Skeletal muscle satellite cell (primary cell): ENCODE results near the gene SLC22A15.
"Not testable (repeated sequence)": the region's sequence is repeated elsewhere in the genome, so short reads cannot be mapped to it uniquely, and the experiment has no call there.

Experiments used
- H3K27me3 ChIP-seq: 2 replicates; pipeline ENCODE4 v1.7.0; 2013; ENCODE audit warnings: low read length; ENCODE audit not compliant: control insufficient read depth, insufficient read depth
- H3K36me3 ChIP-seq: 2 replicates; pipeline ENCODE4 v1.7.0; 2013; ENCODE audit warnings: mild to moderate bottlenecking, control low read depth, low read length; ENCODE audit not compliant: insufficient read depth
- H3K4me1 ChIP-seq: 2 replicates; pipeline ENCODE4 v1.7.0; 2013; ENCODE audit warnings: low read length; ENCODE audit not compliant: control insufficient read depth, insufficient read depth
- H3K4me2 ChIP-seq: 2 replicates; pipeline ENCODE4 v1.7.0; 2013; ENCODE audit warnings: mild to moderate bottlenecking, low read length
- H3K4me3 ChIP-seq: 2 replicates; pipeline ENCODE4 v1.7.0; 2013; ENCODE audit warnings: low read length
- H3K9ac ChIP-seq: 2 replicates; pipeline ENCODE4 v1.7.0; 2013; ENCODE audit warnings: mild to moderate bottlenecking, low read depth, low read length, moderate library complexity
- H3K9me3 ChIP-seq: replicated peaks from 2 replicates; pipeline ENCODE4 v1.7.0; 2013; ENCODE audit warnings: mild to moderate bottlenecking, control low read depth, low read length

Gene SLC22A15

DNA sequence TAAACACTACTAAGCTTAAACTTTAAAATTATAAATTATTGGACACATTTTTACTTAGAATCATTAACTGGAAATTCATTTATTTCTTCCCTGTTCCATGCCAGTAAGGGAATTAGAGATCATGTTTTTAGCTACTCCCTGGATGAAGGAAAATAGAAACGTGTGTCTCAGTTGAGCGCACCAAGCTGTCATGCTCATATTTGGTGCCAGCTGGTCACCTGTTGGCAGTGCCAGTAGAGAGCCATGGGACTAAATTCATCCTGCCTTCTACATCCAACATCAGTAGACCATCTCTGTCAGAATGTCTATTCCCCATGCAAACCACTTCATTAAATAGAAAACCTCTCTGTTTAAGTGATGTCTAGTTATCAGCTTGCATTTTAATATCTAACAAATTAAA lies 17.4 kb upstream of the SLC22A15 start:
- Histone ChIP-seq H3K4me3 (no peak overlapping the region), H3K4me1 (no peaks in the 10 kb centered on the region), H3K9me3 (no peaks in the 10 kb centered on the region), H3K27me3 (peaks cover 2% of the 10 kb centered on the region), H3K36me3 (no peaks in the 10 kb centered on the region), H3K4me2 (no peak overlapping the region), H3K9ac (no peak overlapping the region)

DNA sequence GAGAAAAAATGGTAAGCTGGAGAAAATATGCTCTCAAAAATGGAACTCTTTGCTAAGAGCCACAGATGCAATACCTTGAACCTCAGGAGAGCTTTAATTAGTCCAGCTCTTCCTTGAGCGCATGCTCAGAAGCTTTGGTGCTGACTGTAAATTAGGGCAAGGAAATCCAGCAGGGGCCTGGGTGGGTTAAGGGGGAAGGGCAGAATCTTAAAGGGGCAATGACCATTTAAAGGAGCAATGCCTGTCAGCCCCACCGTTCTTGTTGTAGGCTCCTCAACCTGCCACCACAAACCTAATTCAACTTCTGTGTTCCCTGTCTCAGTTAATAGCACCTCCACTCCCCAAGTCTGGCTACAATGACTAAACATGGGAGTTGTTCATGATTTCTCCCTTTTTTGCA lies 6.8 kb upstream of the SLC22A15 start:
- no peak overlapping the region for H3K4me3 ChIP-seq
- no peak overlapping the region for H3K9ac ChIP-seq
- peaks cover 6% of the 10 kb centered on the region for H3K27me3 ChIP-seq
- no peaks in the 10 kb centered on the region for H3K9me3 ChIP-seq
- H3K36me3 ChIP-seq: no peaks in the 10 kb centered on the region
- no peaks in the 10 kb centered on the region for H3K4me1 ChIP-seq
- H3K4me2 ChIP-seq: no peak overlapping the region

DNA sequence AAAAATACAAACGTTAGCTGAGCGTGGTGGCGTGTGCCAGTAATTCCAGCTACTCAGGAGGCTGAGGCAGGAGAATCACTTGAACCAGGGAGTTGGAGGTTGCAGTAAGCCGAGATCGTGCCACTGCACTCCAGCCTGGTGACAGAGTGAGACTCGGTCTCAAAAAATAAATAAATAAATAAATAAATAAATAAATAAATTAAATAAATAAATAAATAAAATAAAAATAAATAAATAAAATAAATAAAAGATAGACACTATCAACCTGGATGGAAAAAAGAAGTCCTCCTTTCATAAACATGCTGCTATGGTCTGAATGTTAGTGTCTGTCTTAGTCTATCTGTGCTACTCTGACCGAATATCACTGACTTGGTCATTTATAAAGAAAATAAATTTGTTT lies 4.5 kb upstream of the SLC22A15 start:
- H3K4me1 ChIP-seq, H3K4me3 ChIP-seq, H3K4me2 ChIP-seq, H3K9ac ChIP-seq, H3K27me3 ChIP-seq, H3K9me3 ChIP-seq, H3K36me3 ChIP-seq: not testable (repeated sequence)

DNA sequence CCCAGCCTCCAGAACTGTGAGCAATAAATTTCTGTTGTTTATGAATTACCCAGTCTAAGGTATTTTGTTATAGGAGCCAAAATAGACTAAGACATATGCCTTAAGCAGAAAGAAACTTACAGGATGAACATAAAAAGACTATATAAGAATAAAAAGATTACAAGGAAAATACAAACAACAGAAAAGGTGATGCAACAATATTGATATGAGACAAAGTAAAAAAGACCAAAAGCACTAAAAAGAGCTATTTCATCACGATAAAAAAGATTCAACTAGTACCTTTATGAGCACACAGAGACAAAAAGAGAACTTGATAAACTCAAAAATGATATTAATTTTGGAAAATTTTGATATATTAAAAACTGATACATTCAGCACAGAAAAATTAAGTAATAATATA lies 3.2 kb upstream of the SLC22A15 start:
- H3K4me1 ChIP-seq: peaks cover 11% of the 10 kb centered on the region
- H3K9ac ChIP-seq: no peak overlapping the region
- H3K27me3 ChIP-seq: peaks cover 4% of the 10 kb centered on the region
- no peak overlapping the region for H3K4me2 ChIP-seq
- no peaks in the 10 kb centered on the region for H3K36me3 ChIP-seq
- H3K4me3 ChIP-seq: no peak overlapping the region
- no peaks in the 10 kb centered on the region for H3K9me3 ChIP-seq

DNA sequence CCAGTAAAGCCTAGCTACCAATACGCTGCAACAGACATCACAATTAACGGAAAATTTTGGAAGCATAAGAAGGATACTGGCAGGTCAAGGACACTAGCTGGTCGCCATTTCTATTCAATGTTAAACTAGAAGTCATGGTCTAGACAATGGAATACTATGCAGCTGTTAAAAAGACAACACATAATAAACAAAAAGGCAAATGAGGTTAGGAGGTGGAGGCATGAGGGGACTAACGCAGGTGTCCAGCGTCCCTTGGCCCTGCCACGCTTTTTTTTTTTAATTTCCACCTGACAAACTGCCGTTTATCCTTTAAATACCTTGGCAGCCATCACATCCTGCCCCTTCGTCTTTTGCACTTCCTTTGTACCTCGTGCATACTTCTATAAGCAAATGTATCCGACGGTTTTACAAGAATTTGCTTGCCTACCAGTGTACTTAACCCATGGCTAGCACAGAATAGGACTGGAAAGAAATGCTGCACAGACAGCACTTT lies 698 bp upstream of the SLC22A15 start:
- H3K4me1 ChIP-seq: peaks cover 11% of the 10 kb centered on the region
- peak overlapping the region; percentile 85 for H3K9ac ChIP-seq

DNA sequence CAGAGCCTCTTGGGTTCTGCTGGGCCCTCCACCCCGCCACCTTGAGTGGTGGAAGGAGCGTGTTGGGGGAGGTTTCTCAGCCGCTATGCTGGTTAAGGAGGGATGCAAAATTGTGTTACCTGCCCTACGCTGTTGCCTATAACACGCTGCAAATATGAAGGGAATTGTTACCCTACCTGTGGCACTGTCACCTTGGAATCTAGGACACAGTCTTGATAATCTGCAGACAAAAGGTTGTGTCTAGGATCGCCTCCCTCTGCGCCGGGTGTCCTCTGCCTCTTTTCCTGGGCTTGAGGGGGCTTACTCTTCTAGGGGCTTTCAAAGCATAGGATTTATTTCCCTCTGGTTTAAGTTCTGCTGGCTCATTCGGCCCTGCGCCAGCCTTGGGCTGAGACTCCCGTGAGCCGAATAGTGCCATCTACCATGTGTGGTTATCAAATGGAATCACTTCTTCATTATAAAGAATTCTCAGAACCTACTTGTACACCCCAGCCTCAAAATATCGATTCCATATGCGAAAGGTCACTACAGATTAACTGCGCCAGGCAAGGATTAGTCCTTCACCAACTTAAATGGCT lies 697 bp downstream of the SLC22A15 start:
- peak overlapping the region; percentile 85 for H3K9ac ChIP-seq
- peak overlapping the region; percentile 94 for H3K4me2 ChIP-seq
- peak overlapping the region; percentile 81 for H3K4me3 ChIP-seq
- H3K36me3 ChIP-seq: no peaks in the 10 kb centered on the region
- no peaks in the 10 kb centered on the region for H3K9me3 ChIP-seq
- H3K4me1 ChIP-seq: peaks cover 17% of the 10 kb centered on the region
- no peaks in the 10 kb centered on the region for H3K27me3 ChIP-seq

More for the DNA sequence above, 698 bp upstream of the SLC22A15 start:
- Histone ChIP-seq H3K27me3 (no peaks in the 10 kb centered on the region), H3K36me3 (no peaks in the 10 kb centered on the region), H3K4me3 (peak overlapping the region; percentile 81), H3K4me2 (peak overlapping the region; percentile 86), H3K9me3 (no peaks in the 10 kb centered on the region)

DNA sequence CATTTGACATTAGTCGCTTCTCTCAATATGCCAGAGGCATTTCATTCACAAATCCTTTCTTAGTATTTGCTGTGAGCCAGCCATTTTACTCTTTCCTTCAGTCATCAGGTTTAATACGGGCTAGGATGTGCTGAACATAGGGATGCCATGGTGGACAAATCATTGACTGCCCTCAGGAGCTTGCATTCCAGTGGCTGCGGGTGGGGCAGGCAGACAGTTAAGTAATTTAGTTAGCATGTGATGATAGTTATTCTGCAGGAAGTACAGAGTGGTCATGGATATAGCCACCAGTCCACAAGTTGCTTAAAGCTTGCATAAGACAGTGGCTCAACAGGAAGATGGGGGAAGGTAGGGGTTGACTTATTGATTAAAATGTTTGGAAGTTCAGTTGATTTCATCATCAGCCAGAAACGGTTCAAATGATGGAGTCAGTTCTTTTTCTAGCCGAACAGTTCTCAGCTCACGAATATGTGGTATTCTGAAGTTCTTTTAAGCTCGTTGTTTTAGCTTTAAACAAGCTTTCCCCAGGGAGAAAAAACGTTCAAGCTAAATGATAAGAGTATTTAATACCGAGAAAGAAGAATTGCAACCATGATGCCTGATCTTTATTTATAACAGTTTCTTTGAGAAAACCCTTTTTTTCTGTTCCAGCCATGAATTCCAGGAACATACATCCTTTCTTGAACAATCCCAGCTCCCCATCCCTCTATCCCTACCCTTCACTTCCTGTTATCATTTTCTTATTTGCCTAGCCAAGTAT lies 1.4 kb downstream of the SLC22A15 start:
- Histone ChIP-seq H3K4me2 (peak overlapping the region; percentile 94), H3K36me3 (no peaks in the 10 kb centered on the region), H3K4me3 (peak overlapping the region; percentile 81), H3K27me3 (no peaks in the 10 kb centered on the region), H3K4me1 (peaks cover 17% of the 10 kb centered on the region), H3K9me3 (no peaks in the 10 kb centered on the region), H3K9ac (peak overlapping the region; percentile 85)

DNA sequence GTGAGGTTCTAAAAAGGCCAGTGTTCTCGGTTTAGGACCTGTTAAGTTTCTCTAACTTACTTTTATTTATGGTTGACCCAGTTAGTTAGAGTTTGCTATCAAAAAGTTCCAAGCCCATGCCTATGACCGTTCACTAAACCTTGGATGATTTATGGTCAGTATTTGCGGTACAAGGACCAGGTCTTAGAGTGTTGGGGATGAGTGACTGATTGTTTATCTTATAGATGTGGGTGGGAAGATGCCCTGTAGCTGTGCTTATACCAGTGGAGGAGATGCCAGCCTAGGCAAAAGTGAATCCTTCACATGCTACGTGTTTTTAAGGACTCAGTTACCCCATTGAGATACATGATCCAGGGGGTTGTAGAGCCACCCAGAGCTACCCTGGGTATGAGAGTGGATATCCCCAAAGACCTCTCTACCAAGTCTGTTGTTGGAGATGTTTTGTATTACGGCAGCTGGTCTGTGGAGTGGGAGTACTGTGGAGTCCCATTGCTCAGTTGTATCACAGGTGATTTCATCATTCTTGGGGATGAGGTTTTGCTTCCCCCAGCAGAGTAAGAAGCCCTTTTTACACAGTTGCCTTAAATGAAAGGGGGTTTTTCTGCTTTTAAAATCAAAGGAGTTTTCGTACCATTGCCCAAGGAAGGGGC lies 2.1 kb downstream of the SLC22A15 start:
- Histone ChIP-seq H3K4me2 (peak overlapping the region; percentile 94), H3K36me3 (no peaks in the 10 kb centered on the region), H3K4me1 (peaks cover 17% of the 10 kb centered on the region), H3K9me3 (no peaks in the 10 kb centered on the region), H3K9ac (no peak overlapping the region), H3K27me3 (no peaks in the 10 kb centered on the region), H3K4me3 (no peak overlapping the region)

DNA sequence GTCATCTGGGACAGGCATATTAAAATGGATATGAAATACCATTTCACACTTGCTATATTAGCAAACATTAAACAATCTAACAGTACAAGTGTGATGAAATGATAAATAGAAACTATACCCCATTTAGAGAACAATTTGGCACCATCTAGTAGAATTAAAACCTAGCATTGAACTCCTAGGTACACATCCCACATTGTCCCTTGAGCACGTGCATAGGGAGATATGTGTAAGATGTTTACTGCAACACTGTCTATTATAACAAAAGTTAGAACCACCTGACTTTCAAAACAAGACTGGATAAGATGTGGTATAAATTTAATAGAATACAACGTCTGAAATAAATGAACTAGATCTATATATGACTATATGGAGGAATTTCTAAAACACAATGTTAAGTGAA lies 3.8 kb downstream of the SLC22A15 start:
- H3K36me3 ChIP-seq: no peaks in the 10 kb centered on the region
- H3K4me1 ChIP-seq: peaks cover 17% of the 10 kb centered on the region
- no peak overlapping the region for H3K4me2 ChIP-seq
- no peaks in the 10 kb centered on the region for H3K27me3 ChIP-seq
- H3K9me3 ChIP-seq: no peaks in the 10 kb centered on the region
- H3K9ac ChIP-seq: no peak overlapping the region
- no peak overlapping the region for H3K4me3 ChIP-seq

DNA sequence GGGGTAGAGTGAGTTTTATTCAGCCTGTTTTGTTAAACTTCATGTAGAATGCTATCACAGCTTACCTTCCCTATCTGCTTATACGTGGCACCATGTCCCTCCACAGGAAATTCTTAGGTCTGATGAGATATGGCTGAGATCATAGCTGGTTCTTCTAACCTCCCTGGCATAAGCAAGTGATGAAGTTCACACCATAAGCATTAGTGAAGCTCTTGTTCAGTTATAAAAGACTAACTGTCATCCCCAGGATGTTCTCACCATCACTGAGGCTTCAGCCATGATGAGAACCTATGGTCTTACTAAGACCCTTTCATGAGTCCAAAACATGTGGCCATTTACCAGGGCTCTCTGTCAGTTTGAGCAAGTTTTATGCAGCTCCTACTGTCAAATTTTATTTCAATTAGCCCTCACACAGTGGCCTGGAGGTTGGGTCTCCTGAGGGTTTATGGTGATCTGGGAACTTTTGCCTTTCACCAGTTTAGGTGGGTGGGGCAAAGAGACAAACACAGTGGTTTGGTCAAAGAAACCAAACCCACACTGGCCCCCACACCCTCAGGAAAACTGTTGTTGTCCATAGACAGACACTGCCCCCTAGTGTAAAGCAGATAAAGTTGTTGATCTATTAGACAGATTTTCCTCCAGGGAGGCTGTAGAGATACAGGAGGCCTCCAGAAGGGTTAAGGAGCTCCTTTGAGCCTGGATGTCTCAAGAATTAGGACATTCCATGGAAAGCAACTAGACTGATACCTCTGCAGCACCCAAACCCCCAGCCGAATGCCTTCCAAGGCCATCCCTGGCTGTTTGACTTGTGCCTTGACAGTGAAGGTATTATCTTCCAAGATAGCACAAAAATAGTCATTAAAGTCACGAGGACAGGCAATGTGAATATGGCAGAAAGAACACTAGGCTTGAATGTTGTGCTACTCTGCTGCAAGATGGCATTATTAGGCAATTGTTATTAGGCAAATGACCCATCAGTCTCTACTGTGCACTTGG lies 5.0 kb downstream of the SLC22A15 start:
- Histone ChIP-seq H3K27me3 (no peaks in the 10 kb centered on the region), H3K36me3 (no peaks in the 10 kb centered on the region), H3K4me1 (peaks cover 17% of the 10 kb centered on the region), H3K4me2 (no peak overlapping the region), H3K4me3 (no peak overlapping the region), H3K9ac (no peak overlapping the region), H3K9me3 (no peaks in the 10 kb centered on the region)

DNA sequence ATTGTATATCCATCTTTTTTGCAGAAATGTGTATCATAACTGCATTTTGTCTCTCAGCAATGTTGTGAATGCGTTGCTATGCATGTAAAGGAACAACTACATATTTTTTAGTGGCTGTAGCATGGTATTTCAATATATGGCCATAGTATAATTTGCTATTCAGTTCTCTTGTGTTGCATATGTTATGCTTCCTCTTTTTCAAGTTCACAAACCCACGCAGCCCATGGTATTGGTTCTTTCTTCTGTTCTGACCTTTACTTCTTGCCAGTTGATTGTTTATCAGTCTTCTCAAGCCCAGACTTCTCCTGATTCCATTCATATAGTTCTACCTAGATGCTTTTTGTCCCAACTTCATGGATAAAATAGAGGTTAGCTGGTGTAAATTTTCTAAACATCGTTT lies 6.1 kb downstream of the SLC22A15 start:
- Histone ChIP-seq H3K27me3 (no peaks in the 10 kb centered on the region), H3K9me3 (no peaks in the 10 kb centered on the region), H3K9ac (no peak overlapping the region), H3K4me2 (no peak overlapping the region), H3K36me3 (no peaks in the 10 kb centered on the region), H3K4me1 (peaks cover 10% of the 10 kb centered on the region), H3K4me3 (no peak overlapping the region)
